H1 (cell line): ENCODE measurements around the gene DSCAM. TPM values are rescaled to one million over a fixed set of nuclear protein-coding genes. Genes with fewer than 3 reads are reported as not detected.

Experiments used
- FOSL1 ChIP-seq: IDR thresholded peaks from 2 replicates; pipeline ENCODE4 v1.6.1; 2011; ENCODE audit warnings: mild to moderate bottlenecking, low read depth, low read length, moderate library complexity; ENCODE audit not compliant: insufficient read depth
- NANOG ChIP-seq: IDR thresholded peaks from 2 replicates; pipeline ENCODE4 v1.6.1; 2011; ENCODE audit warnings: low read length, low read depth, mild to moderate bottlenecking, inconsistent platforms; ENCODE audit not compliant: insufficient read depth, poor library complexity, severe bottlenecking
- POU5F1 ChIP-seq: IDR thresholded peaks from 2 replicates; pipeline ENCODE4 v1.6.1; 2011; ENCODE audit warnings: low read depth, mild to moderate bottlenecking, low read length, moderate library complexity
- RBBP5 ChIP-seq: IDR thresholded peaks from 2 replicates; pipeline ENCODE4 v1.7.1; 2012; ENCODE audit warnings: low read depth, mild to moderate bottlenecking, inconsistent platforms, low read length, moderate library complexity, borderline replicate concordance
- RFX5 ChIP-seq: IDR thresholded peaks from 2 replicates; pipeline ENCODE4 v1.6.1; 2011; ENCODE audit warnings: low read depth, low read length, improper control_type of control experiment, borderline replicate concordance
- SAP30 ChIP-seq: fragments of 300-600 bp; sonication (generic); IDR thresholded peaks from 2 replicates; pipeline ENCODE4 v1.7.1; 2012; ENCODE audit warnings: low read length, moderate library complexity, mild to moderate bottlenecking, inconsistent platforms; ENCODE audit not compliant: insufficient read depth, insufficient replicate concordance
- SIRT6 ChIP-seq: IDR thresholded peaks from one replicate; pipeline ENCODE4 v1.7.1; 2012; ENCODE audit warnings: low read length, inconsistent platforms
- TBP ChIP-seq: IDR thresholded peaks from 2 replicates; pipeline ENCODE4 v1.6.1; 2011; ENCODE audit warnings: low read depth, low read length, improper control_type of control experiment
- polyA plus RNA-seq, 7 experiments: library from polyadenylated mRNA; depleted of rRNA in 3 of 7; stranded (reverse) in 5 of 7; unstranded in 2 of 7; fragments of >200 nt in 5 of 7; fragments of 200-250 nt in 2 of 7; gene quantifications; 1 replicate in 5 of 7; 2 replicates in 1 of 7; 4 replicates in 1 of 7; pipeline versions ENCODE4 v1.2.1 to v1.2.3, GENCODE V29; 2011 to 2013; ENCODE audit warnings: missing spikeins in 2 of 7, mixed read lengths in 2 of 7
- total RNA-seq: library from RNA; stranded (reverse); fragmentation: NEBNext Ultra II Directional; extraction: Animal tissue kit (Norgen Biotek cat#: 25700); gene quantifications from 2 replicates; pipeline ENCODE4 v1.2.1, GENCODE V29; 2021

DSCAM gene
- total and polyA plus RNA-seq, 2 of the 8 experiments (the other 6 are each of a cell fraction or from before 2014, with no cell fraction given) = 0.02 to 0.15 TPM

DNA sequence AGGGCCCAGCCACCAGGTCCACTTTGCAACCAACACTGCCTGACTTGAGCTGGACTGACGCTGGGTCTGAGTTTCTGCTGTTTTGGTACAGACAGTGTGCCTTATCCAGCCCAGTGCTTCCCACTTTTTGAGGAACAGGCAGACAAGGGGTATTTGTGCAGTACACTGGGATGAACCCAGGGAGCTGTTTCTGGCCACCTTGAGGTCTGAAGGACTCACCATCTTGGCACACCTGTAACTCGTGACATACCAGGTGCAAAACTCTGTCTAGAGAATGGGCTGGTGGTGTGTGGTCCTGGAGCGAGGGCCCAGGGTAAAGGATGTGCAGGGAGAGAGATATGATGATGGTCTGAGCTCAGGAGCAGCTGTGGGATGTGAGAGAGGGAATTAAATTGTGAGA is 831.1 kb downstream of the DSCAM start (continued):
- TF ChIP-seq FOSL1 (no peak), RBBP5 (no peak), SIRT6 (no peak), SAP30 (no peak), NANOG (no peak), RFX5 (no peak), TBP (no peak), POU5F1 (no peak)
